GM18505 (cell line): Measurements from ENCODE around the gene PCSK4.

Experiments used
- ATAC-seq: cut with Tn5 transposase; IDR thresholded peaks from one replicate; pipeline ENCODE4 v1.9.1; 2021; ENCODE audit not compliant: unreplicated experiment
- POLR2A ChIP-seq: IDR thresholded peaks from 4 replicates; pipeline ENCODE4 v1.6.1; 2011; ENCODE audit warnings: borderline replicate concordance; ENCODE audit not compliant: insufficient read depth, insufficient read length; ENCODE audit errors: extremely low read depth

The PCSK4 gene

DNA sequence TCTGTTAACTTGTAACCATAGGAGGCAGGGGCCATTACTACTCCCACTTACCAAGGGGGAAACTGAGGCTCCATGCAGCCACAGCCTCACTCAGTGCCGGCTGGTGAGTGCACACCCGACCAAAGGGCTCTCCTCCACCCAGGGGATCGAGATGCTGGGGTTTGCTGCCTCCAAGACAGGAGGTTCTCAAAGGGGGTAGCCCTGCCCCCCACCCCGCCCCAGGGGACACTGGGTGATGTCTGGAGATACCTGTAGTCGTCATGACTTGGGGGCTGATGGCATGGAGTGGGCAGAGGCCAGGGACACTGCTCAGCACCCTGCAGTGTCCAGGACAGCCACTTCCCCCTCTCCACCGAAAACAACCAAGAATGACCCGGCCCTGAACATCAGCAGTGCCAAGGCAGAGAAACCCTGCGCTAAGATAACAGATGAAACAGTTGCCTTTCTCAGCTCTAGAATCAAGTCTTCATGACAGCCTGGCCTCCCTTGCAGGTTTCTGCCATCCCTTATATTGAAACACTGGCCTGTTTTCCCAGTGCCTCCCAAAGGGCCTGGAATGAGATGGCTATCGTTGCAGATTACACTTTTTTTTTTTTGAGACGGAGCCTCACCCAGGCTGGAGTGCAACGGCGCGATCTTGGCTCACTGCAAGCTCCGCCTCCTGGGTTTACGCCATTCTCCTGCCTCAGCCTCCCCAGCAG lies 4.1 kb upstream of the PCSK4 start:
- TF ChIP-seq POLR2A, result no peak
- no peak for ATAC-seq

- TF ChIP-seq POLR2A, result no peak
Measured at GRCh38 chr19:1492474-1493006, 2.4 kb upstream of the PCSK4 start.

DNA sequence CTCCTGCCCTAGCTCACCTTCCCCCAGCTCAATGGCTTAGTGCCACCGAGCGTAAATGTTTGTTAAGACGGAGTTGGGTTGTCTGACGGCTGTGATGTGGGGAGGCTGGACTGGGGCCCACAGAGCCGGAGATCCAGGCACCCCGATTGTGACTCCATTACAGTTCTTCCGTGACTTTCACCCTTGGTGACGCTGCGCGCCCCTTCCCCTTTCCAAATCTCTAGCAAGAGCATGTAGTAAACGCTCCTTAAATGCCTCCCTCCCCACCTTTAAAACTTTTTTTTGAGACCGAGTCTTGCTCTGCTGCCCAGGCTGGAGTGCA lies 1.7 kb upstream of the PCSK4 start:
- TF ChIP-seq POLR2A, result no peak
- ATAC-seq, result no peak

More at GRCh38 chr19:1492474-1493006, 2.4 kb upstream of the PCSK4 start:
- ATAC-seq, result no peak

DNA sequence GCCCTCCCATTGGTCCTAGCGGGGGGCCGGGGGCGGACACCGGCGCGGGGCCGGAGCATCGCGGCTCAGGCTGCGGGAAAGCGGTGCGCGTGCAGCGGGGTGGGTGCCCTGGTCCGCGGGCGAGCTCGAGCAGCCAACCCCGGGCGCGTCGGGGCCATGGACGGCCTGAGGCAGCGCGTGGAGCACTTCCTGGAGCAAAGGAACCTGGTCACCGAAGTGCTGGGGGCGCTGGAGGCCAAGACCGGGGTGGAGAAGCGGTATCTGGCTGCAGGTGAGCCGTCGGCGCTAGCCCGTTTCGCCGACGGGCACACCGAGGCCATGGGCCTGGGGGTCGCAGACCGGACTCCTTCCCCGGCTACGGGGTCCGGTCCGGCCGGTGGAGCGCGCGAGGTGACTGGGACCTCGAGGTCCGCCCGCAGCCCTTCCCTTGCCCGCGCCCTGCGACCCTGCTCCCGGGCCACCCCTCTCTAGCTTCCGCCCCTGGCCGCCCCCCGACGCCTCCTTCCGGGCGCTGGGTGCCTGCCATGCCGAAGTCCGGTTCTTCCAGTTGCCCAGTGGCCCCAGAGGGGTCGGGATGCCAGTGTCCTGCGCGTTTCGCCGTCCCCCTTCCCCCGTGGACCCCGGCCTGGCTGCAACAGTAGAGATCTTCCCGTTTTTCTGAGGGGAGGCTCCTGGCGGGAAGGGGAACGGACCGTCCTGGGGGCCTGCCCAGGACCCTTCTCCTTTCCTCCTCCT lies 1.1 kb upstream of the PCSK4 start, which contains the start of gene REEP6:
REEP6 (plus strand) TSS at position 68 of the 735 bp plus-strand sequence; CDS start at position 157, 89 bp downstream.
- no peak for TF ChIP-seq POLR2A
- no peak for ATAC-seq

- ATAC-seq, result no peak
- TF ChIP-seq POLR2A, result no peak
Measured at GRCh38 chr19:1489463-1490310, 463 bp downstream of the PCSK4 start.

DNA sequence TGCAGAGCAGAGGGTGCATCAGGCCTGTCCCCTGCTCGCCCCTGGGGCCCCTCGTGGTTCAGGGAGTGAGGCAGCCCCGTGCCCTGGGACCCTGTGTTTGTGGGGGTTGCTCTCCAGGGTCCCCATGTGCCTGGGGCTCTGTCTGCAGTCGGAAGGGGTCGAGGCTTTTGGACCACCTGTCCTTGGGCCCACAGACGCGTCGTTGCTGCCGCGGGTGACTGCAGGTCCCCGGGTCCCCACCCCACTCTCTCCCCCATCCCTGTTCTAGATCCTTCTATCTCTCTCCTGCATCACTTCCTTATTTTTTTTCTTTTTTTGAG lies 1.9 kb downstream of the PCSK4 start:
- TF ChIP-seq POLR2A, result no peak
- ATAC-seq, result no peak

- ATAC-seq, result no peak
- no peak for TF ChIP-seq POLR2A
Measured at GRCh38 chr19:1487576-1488281, 2.4 kb downstream of the PCSK4 start.

DNA sequence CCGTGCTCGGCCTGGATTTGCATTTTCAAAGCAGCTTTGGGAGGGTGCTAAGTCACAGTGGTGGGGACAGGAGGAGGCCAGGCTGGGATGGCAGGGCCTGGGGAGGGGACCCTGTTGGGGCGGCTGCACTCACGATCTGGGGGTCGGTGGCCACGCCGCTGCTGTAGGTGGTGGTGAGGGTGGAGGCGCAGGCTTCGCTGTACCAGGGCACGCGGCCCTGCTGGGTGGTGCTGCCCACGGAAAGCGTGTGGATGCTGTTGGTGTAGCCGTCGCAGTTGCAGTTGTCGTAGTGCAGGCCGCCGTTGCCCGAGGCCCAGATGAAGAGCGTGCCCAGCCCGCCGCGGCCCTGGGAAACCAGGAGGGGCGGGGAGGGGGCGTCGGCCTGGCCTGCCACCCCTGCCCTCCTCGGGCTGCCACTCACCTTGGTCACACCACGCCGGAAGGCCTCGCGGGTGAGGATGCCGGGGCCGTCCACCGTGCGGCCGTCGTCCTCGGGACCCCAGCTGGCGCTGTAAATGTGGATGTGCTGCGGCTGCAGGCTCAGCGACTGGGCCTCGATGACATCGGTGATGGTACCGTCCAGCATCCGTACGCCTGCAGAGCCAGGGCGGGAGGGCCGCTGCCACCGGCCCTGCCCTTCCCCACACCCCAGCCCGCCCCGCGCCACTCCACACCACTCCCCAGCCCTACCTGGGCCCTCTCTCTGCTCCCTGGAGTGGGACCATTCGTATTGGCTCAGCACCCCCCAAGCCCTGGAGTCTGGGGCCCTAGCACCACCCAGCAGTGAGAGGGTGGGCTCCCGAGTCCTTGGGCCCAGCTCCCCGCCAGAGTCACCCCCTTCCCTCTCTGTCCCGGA lies 3.2 kb downstream of the PCSK4 start:
- no peak for TF ChIP-seq POLR2A
- no peak for ATAC-seq

- ATAC-seq, result no peak
- TF ChIP-seq POLR2A, result no peak
Measured at GRCh38 chr19:1483979-1484428, 6.1 kb downstream of the PCSK4 start.

DNA sequence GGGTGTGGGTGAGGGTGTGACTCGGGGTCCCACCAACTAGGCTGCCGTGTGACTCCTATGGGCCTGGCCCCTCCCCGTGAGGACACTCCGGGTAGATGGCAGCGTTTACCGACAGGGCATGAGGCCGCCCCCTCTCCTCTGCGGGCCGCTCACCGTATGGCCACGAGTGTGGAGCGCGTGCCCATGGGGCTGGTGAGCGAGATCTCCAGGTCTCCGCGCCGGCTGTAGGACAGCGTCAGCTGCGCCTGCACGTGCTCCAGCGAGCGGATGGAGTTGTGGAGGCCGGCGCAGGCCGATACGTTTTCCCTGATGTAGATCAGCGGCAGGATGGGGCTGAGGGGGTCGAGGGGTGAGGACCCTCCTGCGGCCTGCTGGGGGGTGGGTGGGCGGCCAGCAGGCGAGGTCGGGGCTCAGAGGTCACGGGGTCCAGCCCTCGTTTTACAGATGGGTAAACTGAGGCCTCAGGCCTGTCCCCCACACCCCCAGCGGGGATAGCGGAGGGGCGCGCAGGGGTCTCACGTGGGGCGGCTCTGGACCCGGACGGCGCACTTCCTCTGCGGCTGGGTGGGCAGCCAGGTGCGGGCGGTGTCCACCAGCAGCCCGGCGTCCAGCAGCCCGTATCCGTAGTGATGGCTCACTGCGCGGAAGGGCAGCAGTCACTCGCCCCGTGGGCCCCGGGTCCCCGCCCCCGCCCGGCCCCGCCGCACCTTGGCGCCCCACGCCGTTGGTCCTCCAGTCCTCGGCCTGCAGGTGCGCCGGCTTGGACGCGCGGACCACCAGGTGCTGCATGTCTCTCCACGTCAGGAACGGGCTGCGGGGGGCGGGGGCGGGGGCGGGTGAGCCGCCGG lies 6.8 kb downstream of the PCSK4 start:
- ATAC-seq, result no peak
- TF ChIP-seq POLR2A, result no peak
